Activated effector memory CD4-positive, alpha-beta T cell treated with Interleukin-2 at 50 U/mL for 16 hours (primary cell): ENCODE results near the gene PSKH1.
"Not testable (repeated sequence)": the region's sequence is repeated elsewhere in the genome, so short reads cannot be mapped to it uniquely, and the experiment has no call there.

Experiments
- DNase-seq: peaks from one replicate; pipeline ENCODE4 v3.0.0-alpha.2; 2020

PSKH1 gene

DNA sequence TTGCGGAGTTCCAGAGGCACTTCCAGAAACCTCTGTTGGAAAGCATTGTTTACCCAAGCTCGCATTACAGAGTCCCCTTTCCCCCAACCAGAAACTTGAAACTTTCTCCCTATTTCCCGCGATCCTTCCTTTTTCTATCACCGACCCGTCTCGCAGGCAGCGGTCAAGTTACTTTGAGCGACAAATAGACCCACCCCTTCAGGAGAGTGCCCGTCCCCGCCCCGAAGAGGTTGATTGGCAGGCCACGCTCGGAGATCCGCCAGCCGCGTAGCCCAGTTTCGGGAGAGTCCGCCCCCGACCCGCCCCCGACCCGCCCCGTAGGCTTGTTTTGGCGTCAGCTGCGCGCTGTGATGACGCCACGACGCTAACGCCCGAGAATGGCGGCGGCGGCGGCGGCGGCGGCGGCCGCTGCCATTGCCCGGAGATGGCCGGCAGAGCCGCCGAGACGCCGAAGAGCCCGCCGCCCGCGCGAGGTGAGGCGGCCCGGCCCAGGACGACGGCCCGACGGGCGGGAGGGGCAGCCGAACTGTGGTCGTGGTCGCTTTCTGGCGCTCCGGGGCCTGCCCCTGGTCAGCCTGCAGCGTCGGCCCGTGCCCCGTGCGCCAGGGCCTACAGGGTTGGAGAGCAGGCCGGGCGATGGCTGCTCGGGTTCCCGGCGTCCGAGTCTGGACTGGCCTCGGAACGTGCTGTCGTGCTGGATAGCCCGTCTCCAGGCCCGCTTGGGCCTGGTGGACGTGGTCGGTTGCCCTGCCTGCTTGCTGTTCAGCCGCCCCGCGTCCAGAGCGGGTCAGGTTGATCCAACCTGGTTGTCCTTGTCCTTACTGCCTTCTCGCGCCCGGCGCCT is at the start of gene PSKH1:
TSS of gene PSKH1 (plus strand) at position 356 of the 844 bp plus-strand sequence. CDS start 15,496 bp downstream, outside the sequence.
- DNase-seq: peak; percentile 92

DNA sequence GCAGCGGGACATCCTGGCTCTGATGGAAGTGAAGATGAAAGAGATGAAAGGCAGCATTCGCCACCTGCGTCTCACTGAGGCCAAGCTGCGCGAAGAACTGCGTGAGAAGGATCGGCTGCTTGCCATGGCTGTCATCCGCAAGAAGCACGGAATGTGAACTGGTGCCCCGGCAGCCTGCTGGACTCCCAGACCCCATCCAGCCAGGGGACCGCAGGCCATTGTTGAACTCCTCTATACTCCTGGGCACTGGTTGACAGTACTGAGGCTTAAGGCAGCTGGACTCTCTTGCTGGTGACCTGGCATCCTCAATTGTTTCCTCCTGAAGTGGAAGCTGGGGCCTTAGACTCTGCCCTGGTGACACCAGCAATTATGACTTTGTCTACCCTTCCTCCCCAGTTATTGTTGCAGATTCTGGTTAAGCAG is 49.7 kb upstream of the PSKH1 start:
- no peak for DNase-seq

DNA sequence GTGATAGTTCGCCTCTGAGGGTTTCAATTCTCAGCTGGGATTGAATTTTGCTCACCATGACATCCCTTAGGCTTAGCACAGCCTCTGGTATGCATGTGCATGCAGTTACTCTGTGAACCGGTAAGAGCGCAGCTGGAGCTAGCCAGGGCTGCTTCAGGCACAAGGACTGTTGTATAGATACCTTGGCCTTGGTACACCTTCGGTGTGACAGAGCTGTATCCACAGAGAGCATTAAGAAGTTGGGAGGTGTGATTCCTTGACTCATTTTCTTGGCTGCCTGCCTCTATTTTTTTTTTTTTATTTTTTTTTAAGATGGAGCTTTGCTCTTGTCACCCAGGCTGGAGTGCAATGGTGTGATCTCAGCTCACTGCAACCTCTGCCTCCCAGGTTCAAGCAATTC is 48.6 kb upstream of the PSKH1 start:
- no peak for DNase-seq

DNA sequence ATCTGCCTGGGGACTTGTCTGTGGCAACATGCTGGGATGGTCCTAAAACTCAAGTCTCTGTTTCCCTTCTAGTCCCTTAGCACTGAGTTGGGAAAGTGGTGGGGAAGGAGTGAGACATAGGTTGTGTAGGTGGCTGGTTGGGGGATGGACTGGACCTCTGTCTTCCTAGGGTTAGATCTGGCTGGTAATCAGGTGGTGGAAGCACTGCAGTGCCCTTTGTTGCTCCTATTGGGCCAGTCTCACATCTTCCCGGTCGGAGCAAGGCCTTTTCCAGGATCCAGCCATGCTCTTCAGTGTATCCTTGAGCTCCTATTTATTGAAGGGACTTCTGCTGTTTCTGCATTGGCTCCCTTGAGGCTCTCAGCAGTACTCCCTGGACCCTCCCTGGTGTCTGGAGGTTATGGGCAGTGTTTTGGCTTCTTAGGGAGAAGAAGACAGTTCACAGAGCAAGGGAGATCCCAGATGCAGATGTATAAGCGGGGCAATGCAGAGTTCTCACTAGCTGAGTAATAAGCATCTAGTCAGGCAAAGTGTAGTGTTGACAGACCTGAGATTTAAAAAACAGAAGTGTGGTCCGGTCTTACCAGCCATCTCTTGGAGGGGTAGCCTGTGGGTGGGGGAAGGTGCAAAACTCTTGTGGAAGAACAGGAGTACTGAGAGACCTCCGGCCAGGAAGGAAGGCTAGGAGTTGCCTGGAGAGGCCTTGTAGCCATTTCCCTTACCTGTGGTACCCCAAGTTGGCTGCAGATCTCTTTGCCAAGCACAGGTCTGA is 47.6 kb upstream of the PSKH1 start:
- no peak for DNase-seq

DNA sequence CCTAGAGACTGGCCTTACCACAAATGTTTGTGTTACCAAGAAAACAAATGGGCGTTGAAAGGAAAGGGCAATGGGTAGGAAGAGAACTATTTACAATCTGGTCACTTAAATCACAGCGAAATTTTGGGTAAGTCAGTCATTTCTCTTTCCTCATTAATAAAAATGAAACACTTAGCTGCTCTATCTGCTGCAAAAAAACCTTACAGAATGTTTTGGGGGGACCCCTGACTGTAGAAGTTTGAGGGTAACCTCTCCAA is 47.1 kb upstream of the PSKH1 start:
- no peak for DNase-seq

DNA sequence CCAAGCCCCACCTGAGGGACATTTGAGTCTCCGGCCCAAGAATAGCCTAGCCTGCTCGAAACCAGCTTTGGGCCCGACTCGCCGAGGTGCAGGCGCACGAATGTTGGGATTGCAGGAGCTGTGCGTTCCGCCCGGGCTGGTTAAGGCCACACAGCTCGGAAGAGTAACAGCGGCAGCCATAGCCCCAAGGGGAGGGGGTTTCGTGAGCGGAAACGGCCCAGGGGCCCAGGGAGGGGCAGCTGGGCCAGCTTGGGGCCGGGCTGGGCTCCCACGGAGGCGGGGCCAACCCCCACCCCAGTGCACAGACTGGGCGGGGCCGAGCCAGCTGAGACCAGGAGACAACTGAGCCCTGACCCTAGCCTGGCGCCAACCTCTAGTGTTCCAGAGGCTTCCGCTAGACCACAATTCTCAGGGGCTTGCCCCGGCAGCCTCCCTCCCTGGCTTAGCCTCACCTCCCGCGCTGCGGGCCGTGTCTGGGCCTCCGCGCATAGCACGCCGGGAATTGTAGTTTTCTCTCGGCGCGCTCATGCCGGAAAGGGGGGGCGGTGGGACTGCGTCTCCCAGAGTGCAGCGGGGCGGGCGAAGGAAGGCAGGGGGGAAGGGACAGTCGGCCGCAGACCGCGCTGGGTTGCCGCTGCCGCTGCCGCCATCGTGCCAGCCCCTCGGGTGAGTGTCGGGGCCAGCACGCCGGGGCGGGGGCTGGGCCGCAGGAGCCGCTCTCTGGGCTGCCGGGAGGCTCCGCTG is 46.6 kb upstream of the PSKH1 start, which contains the start of gene NUTF2:
TSS of gene NUTF2 (plus strand) at position 614 of the 744 bp plus-strand sequence. CDS start 18,198 bp downstream, outside the sequence.
- DNase-seq: peak; percentile 95

DNA sequence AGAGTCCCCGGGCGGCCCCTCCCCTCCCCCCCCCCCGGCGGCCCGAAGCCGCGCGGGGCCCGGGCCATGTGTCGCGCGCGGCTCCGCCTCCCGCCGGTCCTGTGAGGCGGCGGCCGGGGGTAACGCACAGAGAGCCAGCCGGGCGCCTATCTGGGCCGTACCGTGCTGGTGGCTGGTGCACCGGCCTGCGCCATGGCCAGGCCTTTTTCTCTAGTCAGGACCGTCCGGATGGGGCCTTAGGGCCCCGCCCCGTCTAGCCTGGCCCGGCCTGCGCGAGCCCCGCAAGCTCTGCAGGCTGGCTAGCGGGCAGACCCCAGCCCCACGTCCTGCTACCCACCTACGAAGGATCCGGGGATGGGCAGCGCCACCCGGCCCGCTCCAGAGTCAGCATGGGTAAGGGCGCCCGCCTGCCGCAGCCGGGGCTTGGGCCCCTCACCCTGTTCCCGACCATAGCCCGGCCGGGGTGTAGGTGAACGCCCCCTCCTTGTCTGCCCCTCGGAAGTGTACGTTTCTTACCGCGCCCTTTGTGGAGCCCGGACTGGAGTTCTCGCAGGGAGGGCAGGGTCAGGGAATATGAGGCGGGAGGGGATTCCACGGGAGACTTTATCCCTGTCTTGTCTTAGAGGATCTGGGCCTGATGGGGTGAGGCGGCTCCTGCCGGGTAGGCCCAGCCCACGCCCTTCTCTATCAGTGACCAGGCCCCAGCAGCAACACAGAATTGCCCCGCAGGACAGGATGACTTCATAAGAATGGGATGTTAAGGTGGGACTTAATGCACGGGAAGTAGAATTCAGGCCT is 45.8 kb upstream of the PSKH1 start, which contains the start of gene CENPT:
TSS of gene CENPT (minus strand) at position 630 of the 798 bp plus-strand sequence. CDS start 13,834 bp downstream, outside the sequence.
- DNase-seq: no peak

DNA sequence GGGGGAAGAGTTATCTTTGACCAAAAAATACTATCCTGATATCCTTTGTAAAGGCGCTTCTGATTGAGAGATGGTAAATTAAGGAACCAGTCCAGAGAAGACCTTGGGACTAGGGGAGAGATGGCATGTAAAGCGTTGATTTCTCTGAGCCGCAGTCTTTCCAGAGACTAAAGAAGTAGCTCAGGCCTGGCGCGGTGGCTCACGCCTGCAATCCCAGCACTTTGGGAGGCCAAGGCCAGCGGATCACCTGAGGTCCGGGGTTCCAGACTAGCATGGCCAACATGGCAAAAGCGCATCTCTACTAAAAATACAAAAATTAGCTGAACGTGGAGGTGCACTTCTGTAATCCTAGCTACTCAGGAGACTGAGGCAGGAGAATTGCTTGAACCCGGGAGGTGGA is 44.9 kb upstream of the PSKH1 start:
- no peak for DNase-seq

DNA sequence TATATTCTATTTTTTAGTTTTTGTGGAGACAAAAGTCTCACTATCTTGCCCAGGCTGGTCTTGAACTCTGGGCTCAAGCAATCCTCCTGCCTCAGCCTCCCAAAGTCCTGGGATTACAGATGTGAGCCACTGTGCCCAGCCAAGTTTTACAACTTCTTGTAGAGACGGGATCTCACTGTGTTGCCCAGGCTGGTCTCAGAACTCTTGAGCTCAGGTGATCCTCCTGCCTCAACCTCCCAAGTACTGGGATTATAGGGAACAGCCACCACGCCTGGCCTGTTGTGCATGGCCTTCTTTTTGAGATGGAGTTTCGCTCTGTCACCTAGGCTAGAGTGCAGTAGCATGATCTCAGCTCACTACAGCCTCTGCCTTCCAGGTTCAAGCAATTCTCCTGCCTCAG is 39.4 kb upstream of the PSKH1 start:
- DNase-seq: no peak

DNA sequence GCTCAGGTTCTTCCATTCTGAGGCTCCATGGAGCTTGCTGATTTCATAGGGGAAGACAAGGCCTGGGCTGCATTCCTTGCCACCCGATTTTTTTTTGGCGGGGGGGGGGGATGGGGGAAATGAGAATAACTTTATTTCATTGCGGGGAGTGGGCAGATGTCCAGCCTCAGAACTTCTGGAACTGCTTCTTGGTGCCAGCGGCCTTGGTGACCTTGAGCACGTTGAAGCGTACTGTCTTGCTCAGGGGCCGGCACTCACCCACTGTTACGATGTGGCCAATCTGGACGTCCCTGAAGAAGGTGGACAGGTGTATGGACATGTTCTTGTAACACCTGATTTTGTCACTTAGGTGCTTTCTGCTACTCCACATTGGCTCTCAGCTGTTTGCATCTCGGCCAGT is 37.3 kb upstream of the PSKH1 start:
- DNase-seq: no peak

DNA sequence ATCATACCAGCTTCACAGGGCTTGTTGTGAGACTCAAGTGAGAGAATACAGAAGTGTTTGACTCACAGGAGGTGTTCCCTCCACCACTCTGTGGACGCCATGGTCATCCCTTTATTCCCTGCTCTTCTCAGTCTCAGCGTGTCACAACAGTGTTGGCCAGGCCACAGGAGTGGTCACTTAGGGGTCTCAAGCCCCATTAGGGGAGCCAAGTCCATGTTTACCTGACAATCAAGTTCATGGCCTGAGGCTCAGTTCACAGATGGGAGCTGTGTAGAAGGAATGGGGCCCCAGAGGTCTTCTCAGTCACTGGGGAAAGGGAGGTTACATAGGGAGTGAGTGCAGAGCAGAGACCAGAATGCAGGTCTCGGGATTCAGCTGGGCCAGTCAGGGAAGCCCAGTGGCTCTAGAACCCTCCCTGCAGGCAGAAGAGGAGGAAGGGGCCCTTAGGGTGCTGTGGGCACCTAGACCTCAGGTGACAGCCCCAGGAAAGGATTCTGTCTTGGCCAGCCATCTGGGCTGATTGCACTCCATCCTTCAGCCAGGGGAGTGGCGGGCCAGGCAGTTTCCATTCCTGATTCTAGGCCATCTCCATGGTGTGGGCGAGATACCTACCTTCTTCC is 36.0 kb upstream of the PSKH1 start:
- DNase-seq: no peak

DNA sequence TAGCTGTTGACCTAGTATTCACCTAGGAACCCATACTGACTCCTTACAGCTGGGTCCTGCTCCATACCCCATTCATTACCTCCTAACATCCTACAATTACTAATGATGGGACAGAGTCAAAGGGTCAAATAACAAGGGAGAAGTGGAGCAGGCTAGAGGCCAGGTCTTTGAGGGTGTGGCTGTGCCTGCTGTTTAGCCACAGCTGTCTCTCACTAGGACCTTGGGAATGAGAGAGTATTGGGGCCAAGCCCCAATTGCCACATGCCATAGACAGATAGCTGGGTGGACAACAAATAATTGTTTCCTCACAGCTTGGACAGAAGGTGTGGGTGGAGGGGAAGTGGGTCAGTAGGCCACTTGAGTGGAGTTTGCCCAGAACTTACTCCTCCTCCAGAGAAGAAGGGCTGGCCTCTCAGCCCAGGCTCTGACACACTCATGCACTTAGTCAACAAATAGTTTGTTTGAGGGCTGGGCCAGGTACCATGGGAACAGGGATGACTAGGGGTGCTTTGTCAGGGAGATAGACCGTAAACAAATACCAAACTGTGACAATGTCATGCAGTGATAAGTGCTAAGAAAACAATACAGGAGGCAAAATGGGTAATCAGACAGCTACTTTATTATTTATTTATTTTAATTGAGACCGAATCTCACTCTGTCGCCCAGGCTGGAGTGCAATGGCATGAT is 35.4 kb upstream of the PSKH1 start:
- DNase-seq: no peak

DNA sequence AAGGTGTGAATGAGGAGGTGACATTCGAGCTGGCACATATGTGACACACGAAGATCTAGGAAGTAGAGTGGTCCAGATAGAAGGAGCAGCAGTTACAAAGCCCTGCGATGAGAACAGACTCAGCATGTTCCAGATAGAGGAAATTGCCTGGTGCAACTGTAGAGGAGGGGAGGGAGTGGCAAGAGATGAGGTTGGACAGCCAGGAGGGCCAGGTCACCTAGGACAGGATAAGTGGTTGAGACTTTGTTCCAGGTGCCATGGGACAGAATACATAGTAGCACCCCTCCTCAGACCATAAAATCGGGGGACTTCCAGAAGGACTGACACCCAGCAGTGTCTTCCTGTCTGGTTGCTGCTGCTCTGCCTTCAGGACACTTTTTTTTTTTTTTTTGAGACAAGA is 34.6 kb upstream of the PSKH1 start:
- DNase-seq: no peak

DNA sequence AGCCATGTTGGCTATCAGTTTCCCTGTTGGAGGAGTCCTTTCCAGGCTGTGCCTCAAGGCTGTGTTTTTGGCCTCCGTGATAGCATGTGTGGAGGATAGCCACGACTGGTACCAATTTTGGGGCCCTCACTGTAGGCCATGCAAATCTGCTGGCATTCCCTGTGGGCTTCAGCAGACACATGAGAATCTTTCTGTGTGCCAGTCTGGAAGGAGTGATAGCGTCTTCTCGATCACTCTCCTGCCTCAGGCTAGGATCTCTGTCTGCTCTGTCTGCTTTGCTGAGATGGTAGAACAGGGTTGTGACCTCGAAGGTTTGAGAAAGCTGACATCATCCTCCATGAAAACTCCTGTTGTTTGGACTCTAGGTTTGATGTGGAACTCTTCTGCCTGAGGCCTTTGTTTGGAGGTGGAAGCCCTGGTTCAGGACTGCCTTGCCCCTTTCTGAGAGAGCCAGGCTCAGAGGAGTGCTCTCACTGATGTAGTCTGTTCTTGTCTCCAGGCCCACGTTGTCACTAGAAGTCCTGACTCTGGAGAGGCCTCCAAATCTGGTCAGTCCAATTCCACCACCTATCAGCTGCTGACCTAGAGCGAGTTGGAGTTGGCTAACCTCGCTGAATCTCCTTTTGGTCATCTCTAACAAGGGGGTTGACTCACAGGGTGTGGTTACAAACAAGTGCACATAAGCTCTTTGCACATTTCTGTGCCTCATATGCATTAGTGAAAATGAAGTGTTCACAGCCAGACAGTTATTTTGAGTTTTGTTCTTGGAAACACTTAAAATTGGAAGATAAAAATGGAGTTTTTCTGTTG is 32.3 kb upstream of the PSKH1 start:
- no peak for DNase-seq

DNA sequence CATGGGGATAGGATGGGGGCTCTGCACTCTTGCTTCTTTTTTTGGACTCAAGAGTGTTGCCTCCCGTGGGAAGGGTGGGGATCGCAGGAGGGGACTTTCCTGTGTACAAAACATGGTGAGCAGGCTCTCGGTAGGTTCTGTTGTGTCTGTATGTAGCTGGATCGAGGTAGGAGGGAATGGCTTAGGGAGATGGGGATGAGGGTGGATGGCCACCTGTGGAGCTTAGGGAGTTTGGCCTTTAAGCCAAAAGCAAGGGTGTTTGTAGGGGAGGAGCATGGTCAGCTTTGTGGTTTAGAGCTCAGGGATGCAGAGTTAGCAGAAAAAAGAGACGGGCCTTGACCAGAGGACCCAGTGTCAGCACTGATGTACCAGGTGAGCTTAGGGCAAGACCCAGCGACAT is 31.2 kb upstream of the PSKH1 start:
- no peak for DNase-seq

DNA sequence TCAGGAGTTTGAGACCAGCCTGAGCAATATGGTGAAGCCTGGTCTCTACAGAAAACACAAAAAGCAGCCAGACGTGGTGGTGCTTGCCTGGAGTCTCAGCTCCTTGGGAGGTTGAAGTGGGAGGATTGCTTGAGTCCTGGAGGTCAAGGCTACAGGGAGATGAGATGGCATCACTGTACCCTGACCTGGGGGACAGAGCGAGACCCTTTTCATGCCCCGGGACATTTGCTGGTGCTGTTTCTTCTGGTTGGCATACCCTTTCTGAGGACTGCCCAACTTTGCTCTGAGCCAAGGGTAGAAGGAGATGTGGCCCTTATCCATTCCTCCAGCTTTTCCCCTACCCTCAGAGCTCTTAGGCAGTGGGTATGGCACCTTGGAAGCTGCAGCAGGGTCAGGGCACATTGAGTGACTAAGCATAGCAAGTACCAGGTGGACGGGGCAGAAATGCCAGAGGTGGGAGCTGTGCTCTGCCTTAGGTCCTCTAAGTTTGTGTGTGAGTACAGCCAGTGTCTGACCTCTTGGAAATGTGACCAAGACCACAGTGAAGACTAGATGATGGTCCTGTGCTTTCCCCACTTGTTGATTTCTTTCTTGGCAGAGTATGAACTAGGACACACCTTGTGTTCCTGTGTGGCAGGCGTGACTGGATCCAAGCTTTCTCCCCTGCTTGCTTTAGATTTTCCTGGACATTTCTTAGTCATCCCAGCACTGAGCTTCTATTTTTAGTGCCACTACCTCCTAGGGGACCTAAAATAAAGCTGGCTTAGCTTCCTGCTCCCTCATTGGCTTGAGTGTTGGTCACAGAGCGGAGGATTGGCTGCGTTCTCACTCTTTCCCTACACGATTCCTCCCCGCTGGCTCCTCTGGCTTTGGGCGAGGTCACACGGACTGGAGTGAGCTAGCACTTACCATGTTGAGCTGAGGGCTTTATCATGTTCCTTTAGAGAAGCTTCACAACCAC is 30.2 kb upstream of the PSKH1 start:
- DNase-seq: no peak

DNA sequence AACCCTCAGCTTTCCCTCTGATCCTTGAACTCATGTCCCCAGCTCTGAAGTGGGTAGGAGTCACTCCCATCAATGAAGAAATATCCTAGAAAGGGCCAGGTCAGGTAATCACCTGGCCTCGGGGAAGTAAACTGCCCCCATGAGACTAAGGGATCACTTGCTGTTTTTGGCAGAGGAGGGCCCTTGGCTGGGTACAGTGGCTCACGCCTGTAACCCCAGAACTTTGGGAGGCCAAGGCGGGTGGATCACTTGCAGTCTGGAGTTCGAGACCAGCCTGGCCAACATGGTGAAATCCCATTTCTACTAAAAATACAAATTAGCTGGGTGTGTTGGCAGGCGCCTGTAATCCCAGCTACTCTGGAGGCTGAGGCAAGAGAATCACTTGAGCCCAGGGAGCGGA is 29.0 kb upstream of the PSKH1 start:
- DNase-seq: not testable (repeated sequence)

DNA sequence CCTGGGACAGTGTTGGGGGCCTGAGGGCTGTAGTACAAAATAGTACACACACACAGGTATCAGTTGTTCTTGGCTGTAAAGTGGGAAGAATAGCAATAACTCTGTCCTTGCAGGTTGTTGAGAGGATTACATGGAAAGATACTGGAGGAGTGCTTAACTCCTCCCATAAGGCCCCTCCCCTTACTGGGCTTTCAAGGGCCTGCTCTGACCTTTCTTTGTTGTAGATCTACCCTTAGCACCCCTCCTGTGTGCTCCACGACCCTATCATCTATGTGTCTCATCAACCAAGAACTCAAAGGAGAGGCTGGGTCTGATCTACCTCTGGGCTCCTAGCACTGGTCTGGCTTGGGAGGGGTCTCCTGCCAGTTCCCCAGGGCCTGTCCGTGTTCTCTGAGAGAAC is 28.5 kb upstream of the PSKH1 start:
- DNase-seq: no peak

DNA sequence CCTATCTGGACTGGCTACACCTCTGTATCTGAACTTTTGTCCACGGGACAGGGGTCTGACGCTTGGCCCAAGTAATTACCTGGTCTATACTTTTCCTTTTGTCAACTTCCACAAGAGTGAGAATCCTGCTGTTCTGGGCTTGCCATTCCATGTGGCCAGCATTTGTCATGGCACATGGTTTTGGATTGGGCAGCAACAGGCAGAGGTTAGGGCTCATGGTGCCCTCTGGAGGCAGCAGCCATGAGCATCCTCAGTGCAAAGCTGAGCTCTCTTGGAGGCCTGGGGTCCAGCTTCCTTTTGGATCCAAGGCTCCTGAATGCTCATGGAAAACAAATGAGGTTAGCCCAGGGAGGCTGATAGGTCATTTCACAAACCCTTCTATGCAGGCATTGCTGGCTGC is 27.7 kb upstream of the PSKH1 start:
- DNase-seq: no peak
